GM12865 (cell line): ENCODE data around the gene NEDD9.

Experiments used
- DNase-seq: peaks from one replicate; pipeline ENCODE4 v3.0.0; 2010; ENCODE audit warnings: low read depth
- H3K4me3 ChIP-seq: 2 replicates; pipeline ENCODE4 v1.5.1; 2011; ENCODE audit warnings: mild to moderate bottlenecking, low read depth, low read length, control low read depth
- TF ChIP-seq, protein P1 (sequence below): IDR thresholded peaks from 2 replicates; pipeline ENCODE4 v1.5.1; 2011; ENCODE audit warnings: low read length, control low read depth, low read depth, inconsistent platforms; ENCODE audit not compliant: insufficient read depth; ENCODE audit errors: missing control alignments

NEDD9 gene

DNA sequence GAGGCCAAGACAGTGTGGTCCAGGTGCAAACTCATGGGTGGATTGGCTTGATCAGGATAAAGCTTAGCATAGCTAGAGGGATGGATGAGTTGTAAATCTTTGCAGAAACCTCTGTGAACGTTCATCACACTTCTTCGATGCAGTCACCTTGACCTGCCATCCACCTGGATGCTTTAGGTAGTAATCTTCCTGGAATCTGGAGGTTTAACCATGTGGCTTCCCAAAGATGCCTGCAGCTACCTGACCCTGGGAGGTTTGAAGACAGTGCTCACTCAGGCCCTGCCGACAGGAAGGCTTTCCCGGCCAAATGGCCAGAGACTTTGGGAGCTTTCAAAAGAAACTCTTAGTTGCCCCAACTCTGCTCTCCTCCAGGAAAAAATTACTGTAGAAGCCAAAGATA, 65.5 kb downstream of the NEDD9 start:
- TF ChIP-seq, protein P1, sequence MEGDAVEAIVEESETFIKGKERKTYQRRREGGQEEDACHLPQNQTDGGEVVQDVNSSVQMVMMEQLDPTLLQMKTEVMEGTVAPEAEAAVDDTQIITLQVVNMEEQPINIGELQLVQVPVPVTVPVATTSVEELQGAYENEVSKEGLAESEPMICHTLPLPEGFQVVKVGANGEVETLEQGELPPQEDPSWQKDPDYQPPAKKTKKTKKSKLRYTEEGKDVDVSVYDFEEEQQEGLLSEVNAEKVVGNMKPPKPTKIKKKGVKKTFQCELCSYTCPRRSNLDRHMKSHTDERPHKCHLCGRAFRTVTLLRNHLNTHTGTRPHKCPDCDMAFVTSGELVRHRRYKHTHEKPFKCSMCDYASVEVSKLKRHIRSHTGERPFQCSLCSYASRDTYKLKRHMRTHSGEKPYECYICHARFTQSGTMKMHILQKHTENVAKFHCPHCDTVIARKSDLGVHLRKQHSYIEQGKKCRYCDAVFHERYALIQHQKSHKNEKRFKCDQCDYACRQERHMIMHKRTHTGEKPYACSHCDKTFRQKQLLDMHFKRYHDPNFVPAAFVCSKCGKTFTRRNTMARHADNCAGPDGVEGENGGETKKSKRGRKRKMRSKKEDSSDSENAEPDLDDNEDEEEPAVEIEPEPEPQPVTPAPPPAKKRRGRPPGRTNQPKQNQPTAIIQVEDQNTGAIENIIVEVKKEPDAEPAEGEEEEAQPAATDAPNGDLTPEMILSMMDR = no peak
- DNase-seq = no peak
- no peak overlapping the region for H3K4me3 ChIP-seq

DNA sequence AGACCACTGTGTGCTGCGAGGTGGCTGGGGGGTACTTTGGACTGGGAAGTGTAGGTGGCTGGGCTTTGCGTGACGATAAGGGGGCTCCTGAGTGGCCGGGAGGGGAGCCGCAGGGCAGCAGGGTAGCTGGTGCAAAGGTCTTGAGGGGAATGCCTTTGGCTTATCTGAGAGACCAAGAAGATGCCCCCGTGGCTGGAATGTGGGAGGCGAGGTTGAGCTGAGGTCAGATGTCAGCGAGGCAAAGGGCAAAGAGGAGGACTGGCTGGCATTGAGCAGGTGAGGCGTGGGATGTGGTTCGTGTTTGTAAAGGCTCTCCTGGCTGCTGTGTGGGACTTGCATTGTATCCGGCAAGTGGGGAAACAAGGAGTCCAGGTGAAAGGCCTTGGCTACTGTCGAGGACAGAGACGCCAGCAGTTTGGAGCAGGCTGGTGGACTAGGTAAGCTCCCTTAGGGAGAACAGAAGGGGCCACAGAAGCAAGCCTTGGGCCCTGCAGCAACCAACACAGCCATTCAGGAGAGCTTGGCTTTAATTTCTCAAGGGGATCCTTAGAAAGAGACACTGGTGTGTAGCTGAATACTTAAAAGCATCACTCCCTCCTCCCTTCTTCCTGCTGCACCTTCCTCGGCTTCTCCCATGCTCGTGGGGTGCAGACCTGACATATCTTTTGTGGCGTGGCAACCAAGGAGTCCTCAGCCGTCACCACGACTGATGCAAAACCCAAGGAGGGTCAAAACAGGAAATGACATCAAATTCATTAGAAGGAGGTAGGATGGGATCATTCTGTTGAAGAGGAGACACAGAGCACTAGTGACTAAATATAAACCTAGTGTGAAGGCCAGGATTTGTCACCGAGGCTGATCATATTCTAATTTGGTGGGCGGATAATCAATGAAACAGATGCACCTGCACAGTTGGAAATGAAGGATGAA, 67.5 kb downstream of the NEDD9 start:
- H3K4me3 ChIP-seq = no peak overlapping the region
- DNase-seq = no peak
- TF ChIP-seq, protein P1 = no peak

DNA sequence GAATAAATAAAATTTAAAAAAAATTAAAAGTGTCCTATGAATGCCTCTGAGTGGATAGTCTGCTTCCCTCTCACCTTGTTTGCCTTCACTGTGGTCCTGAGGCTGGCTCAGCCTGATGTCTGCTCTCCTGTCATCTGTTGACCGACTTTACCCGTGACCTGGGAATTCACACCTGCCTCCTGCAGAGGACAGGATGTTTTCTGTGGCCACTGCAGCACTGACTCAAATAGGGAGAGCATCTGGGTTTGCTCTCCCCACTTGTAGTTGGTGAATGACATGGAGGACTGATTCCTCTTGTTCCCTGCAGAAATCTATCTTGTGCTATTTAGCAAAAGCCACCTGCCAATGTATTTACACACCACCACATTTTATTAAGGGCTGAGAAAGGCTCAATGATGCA, 68.5 kb downstream of the NEDD9 start:
- peak; percentile 64 for DNase-seq
- no peak overlapping the region for H3K4me3 ChIP-seq
- TF ChIP-seq, protein P1 = no peak

DNA sequence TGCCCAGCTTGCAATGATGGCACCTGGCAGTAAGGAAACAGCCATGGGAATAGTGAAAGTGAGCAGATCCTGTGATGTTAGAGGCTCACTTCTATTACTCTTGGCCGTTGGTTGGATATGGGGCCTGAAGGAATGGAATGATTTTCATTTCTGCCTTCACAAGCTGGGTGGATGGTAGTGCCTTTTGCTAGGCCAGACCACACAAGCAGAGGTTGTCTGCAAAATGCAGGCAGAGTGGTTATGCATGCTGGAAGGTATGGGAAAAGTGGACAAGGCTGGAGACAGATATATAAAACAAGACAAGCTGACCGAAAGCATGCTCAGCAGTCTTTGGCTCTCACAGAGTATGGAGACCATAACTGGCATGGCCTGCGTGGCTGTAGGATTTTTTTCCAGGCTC, 70.2 kb downstream of the NEDD9 start:
- TF ChIP-seq, protein P1 = no peak
- DNase-seq = no peak
- H3K4me3 ChIP-seq = no peak overlapping the region

DNA sequence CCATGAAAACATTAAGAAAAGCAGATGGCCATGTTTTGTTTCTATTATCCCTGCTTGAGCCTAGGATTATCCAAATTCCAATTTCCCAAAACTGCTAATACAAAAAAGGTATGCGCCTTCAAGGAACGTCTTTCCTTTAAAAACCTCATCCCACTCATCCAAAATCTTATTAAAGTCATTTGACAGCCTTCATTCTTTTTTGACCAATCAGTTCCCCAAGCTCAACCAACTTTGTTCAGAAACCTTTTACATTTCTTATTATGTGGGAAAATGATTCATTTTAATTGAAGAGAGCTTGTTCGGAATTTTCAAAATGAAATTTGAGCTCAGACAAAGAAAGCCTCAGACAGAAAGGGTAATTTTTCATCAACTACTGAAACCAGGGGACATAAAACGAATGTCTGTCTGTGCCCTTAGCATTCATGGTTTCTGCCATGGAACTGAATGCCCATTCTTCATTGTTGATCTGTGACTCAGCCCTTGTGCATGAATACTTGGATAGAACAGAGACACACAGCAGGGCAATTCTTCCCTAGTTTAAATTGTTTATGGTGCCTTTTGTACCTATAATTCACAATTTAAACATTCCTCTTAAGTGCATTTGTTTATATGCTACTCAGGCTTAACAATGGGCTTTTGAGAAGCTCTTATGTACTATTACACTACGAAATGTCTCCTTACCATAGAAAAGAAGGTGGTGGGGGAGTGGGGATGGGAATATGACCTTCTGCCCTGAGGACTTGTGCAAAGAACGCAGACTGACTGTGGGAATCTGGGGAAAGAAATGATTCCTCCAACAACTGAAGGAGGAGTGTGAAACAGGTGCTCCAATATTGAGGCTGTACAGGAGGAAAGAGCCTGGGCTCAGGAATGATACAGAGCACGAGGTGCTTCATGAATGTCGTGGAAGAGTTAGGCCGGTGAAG, 71.2 kb downstream of the NEDD9 start:
- TF ChIP-seq, protein P1 = no peak
- no peak overlapping the region for H3K4me3 ChIP-seq
- DNase-seq = no peak

DNA sequence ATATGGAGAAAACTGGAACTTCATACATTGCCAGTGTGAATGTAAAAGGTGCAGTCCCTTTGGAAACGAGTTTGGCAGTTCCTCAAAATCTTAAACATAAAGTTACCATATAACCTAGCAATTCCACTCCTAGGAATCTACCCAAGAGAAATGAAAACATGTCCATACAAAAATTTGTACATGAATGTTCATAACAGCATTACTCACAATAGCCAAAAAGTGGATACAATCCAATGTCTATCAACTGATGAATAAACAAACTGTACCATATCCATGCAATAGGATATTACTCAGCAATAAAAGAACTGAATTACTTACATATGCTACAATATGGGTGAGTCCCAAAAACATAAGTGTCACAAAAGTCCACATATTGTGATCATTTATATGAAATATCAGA, 72.3 kb downstream of the NEDD9 start:
- no peak for DNase-seq
- H3K4me3 ChIP-seq = no peak overlapping the region
- TF ChIP-seq, protein P1 = no peak
